ENCODE measurements around the gene MUL1.

Gene MUL1

DNA sequence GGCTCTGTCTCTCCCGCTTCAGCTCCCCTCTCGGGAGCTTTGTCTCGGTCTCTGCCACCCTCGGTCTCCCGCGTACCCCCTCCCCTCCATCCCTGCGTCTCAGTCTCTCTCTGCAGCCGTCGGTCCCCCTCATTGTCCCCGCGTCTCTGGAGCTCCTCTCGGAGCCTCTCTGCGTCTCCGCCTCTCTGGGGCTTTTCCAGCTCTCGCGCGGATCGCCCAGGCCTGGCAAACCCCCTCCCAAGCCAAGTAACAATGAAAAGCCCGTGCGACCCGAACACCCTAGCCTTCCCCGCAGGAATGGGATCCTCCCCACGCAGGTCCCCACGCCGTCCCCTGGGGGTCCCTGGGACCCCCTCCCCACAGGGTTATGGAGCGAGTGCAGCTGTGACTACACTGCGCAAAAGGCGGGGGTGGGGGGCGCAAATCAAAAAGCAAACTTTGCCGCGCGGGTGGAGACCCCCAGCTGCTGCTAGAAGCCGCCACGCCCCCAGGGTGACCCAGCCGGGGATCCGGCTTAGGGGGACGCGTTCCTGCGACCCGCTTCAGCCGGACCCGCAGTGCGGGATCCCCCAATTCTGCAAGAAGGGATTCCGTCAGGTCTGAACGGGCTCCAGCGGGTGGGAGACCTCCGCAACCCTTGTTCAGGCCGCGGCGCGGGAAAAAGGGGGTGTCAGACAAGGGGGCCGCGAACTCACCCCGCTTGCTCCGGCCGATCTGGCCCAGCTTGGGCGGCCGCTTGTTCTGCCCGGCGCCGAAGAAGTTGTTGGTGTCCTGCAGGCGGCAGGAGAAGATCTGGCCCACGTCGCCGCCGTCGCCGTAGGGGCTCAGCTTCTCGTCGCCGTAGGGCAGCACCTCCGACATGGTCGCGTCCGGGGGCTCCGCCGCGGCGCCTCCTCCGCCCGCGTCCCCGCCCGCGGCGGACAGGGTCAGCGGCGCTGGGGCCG, 23.2 kb downstream of the MUL1 start:
- no peak for DNase-seq

GRCh38 chr1:20483833-20484518, 24.0 kb downstream of the MUL1 start:
- DNase-seq: no peak

DNA sequence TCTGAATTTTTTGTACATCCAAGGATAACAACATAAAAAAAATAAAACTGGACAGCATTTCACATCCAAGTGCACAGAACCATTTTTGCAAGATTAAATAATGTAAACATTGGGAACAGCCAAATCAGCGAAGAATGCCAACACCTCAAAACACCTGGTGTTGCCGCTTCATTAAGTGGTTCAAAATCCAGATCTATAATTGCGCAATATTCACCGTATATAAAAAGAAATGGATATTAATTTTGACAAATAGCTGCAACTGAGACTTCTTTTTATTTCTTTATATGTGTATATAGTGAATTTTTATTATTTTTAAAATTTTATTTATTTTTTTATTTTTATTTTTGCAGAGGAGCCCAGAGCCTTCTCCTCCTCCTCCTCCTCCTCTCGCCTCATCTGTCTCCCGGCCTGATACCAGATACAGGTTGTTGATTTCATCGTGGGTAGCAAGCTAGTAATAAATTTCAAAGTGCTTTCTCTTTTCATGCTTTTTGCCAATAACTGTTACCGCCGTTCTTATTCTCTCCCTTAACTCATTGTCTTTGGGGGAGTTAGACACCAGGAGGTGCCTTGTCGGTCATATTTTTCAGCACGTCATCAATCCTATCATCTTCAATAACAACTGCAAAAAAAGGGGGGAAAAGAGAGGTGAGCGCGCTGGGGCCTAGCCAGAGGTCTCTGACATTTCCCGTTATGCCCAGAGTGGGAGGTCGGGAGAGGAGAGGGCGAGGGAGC, 24.7 kb downstream of the MUL1 start:
- DNase-seq: no peak

DNA sequence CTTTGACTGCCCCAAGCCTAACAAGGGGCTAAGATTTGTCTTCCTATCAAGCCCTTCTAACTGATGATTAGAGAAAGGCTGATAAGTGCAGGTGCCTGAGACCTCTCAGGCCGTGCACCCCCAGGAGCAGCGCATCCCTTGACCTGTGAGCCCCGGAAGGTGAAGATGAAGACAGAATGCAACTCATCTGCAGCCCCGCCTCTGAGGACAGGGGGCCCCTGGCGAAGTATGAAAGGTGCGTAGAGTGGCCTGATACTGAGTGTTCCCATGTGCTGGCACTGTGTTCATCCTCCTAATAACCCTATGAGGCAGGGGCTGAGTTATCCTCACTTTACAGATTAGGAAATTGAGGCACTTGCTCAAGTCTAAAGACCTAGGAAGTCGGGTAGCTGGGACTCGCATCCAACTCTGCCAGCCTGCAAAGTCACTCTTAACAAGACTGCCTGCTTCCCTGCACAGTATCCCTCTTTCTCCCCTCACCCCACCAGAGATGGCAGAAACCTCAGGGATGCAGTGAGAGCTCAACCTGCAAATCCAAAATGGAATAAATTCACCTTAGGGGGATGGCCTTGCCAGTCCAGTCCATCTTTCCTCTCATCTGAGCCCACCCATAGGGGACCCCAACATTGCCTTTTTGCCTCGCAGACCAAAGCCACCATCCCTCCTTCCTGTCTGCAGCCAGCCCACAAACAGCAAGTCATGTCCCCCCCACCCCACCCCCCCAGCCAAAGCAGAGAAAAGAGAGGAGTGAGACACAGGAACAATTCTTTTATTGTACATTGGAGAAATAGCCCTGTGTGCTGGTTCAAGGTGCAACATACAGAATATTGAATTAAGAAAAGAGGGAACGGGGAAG, 26.1 kb downstream of the MUL1 start:
- no peak for DNase-seq

DNA sequence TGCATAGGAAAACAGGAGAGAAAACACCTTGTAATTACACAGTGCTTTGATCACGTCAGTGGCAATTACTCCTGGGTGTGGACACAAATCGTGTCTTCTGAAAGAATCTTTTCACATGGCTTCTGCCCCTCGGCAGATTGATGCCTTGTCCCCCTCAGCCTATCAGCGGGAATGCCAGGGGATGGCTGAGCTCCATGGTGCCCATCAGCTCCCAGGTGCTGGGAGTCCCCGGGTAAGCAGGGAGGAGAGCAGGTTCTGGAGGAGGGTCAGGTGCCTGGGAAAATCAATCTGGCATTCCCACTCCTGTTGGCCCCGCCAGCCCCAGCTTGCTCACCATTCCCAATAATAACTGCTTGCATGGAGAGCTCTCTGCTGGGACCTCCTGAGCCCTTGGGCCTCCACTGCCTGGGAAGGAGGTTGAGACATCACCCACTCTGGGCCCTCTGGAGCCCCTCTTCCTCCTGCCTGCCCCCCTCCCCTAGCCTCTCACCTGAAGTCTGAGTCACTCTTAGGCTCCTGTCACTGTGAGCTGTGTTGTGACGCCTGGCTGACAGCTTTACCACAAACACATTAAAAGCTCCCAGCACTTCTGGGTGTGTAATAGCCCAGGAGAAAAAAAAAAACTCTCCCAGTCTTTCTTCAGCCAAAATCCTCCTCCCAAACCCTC, 26.9 kb downstream of the MUL1 start:
- DNase-seq: no peak

DNA sequence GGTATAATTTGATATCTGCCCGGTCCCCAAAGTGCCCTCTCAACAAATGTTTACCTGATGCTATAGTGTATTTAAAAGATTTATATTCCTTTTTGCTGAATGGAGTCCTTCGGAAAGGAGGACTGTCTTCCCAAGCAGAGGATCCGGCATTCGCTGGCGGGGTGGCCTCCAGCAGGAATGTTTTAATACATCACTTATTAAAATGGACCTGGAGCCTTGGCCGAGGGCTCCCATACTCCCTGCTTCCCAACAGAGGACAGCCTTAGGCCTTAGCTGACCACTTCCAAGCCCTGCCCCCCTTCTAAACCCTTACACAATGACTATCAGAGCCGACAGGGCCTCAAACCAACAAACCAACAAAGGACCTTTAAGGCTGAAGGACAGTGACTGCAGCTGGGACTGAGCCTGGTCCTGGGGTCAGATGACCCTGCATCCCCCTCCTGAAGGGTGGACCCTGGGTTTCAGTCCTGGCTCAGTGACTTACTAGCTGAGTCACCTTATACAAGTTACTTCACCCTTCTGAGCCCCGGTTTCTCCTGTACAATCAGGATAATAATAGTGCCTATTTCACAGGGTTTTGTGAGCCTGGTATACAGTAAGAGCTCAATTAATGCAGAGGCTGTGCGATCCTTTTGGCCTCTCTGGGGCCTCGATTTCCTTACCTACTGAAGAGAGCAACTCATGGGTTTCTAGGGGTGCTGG, 27.6 kb downstream of the MUL1 start:
- DNase-seq: no peak

DNA sequence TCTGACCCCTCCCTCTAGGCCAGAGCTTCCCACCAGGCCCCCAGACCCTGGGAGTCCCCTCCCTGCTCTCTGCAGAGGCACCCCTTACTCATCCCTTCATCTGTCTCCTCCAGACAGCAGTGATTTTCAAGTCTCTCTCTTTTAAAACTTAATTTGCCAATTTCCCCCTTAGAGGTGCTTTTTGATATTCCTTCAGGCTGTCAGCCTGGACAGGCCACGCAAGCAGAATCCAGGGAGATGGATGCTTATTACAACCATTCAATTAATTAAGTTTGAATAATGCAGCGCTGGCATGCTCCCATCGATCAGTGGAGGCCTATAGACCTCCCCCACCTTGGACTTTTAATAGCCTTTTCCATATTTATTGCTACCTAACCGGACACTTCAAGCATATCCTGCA, 28.1 kb downstream of the MUL1 start:
- no peak for DNase-seq

- DNase-seq: no peak
Measured at GRCh38 chr1:20478057-20478635, 29.8 kb downstream of the MUL1 start.

DNA sequence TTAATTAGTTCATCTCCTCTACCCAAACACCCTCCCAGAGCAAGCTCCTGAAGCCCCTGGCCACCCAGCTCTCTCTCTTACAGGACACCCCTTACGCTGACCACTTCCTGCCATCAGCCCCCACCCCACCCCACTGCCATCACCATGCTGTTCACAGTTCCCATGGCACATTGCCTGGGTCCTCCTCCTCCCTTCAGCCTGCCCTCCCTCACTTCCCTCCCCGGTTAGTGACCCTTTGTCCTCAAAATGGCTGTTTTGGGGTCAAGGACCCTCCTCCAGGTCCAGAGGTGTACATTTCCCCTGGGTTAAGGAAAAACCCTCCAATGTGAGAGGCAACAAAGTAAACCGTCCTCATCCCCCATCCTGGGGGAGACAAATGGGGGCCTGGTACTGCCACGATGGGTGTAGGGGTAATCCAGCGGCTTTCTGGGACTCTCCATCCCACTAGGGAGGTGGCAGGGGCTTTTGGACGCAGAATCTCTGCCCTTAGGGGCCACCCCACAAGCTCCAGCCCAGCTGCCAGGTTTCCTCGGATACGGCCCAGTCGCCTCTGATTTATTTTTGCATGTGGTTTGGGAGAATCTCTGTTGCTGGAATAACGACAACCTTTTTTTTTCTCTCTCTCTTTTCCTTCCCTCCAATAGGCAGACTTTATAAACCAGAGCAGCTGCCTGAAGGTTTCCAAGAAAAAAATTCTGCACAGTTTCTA, 30.4 kb downstream of the MUL1 start:
- DNase-seq: no peak

GRCh38 chr1:20476265-20477038, 31.5 kb downstream of the MUL1 start:
- DNase-seq: no peak

DNA sequence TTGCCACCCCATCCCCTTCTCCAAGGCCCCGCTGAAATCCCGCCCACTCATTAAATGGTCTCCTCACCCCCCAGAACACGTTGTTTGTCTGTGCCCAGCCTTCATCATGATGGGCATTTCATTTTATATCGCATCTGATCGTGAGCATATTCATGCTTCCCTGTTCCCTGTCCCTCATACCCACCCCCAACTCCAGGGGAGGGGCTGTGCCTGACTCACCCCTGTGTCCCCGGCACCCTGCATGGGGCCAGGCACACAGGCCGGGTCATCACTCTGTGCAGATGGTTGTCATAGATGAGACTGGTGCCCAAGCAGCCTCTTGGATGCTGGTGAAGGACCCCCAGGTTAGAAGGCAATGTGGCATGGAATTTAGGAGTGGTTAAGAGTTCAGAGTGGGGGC, 33.0 kb downstream of the MUL1 start:
- DNase-seq: no peak

GRCh38 chr1:20474333-20474975, 33.5 kb downstream of the MUL1 start:
- no peak for DNase-seq

- DNase-seq: no peak
Measured at GRCh38 chr1:20473894-20474293, 34.1 kb downstream of the MUL1 start.

GRCh38 chr1:20472860-20473711, 34.9 kb downstream of the MUL1 start:
- DNase-seq: no peak

GRCh38 chr1:20472121-20472520, 35.8 kb downstream of the MUL1 start:
- DNase-seq: no peak

DNA sequence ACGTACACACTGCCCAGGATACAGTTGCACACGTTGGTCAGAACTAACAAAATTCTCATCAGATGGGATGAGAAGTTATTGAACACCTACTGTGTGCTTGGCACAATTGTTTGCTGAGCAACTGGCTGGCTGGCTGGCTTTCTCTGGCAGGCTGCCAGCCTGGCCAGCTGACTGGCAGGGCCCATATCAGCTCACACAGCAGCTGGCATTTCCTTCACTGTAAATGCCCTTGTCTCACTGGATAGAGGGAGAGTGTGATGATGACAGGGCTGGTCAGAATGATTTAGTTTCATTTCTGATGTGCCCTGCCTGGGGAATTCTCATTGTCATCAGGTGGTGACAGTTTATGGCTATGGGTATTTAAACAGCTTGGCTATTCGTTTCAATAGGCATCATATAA, 37.8 kb downstream of the MUL1 start:
- DNase-seq: no peak

GRCh38 chr1:20469406-20470076, 38.4 kb downstream of the MUL1 start:
- DNase-seq: no peak

Measured in stimulated activated CD4-positive, alpha-beta T cell treated with anti-CD3 and anti-CD28 coated beads, Interleukin-4, amount 100 ng/mL, for 4 hours (primary cell).